ENCODE measurements around the gene CIB2. TPM values are rescaled to one million over a fixed set of nuclear protein-coding genes. Genes with fewer than 3 reads are reported as not detected.
A peak's percentile ranks its signal among the peaks of the same experiment; 100 is the strongest.

Gene CIB2
- total and polyA plus RNA-seq, 3 donors from 2014 or later = 24.9 to 43.6 (median 34.3) TPM

DNA sequence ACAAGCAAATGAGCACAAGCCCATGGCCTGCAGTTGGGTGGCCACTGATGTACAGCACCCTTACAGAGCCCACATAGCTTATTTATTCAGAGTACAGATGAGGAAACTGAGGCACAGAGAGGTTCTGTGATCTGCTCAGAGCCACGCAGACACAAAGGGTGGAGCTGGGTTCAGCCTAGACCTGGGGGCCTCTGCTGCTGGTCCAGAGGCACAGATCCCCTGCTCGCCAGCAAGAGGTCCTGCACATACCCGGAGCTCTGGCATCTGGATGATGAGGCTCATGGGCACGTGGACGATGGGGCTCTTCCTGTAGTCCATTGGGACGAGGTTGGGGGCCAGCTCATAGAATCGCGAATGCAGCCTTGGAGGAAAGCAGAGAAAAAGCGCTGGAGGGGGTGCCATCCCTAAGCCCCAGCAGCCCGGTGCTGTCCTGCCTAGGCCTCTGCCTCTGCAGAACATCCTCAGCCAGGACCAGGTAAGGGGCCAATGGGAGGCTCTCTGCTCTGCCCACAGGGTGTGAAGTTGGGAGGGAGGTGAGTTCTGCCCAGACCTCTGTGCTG is 20.2 kb downstream of the CIB2 start:
- Histone ChIP-seq H3K27ac (no peak overlapping the region), H3K4me3 (no peak overlapping the region), H3K4me1 (no peaks in the 10 kb centered on the region), H3K36me3 (ENCODE audit: low read depth, missing control alignments) (no peaks in the 10 kb centered on the region), H3K9me3 (no peaks in the 10 kb centered on the region), H3K27me3 (no peaks in the 10 kb centered on the region)
- TF ChIP-seq POLR2A (IDR thresholded peaks at IDR 0.05) = no peak
- TF ChIP-seq CTCF (IDR thresholded peaks at IDR 0.05) = no peak
- intact Hi-C loops (cut with DNase I; ENCODE audit: low total_unique reads) = loop anchor here (5.0 kb wide), 1 partner anchor 131 kb away; no protein-coding TSS in a partner anchor
- no peak for DNase-seq
- WGBS, 2 donors = 93% methylated on average over 10 of the region's 10 CpGs

GRCh38 chr15:78110096-78110495 is 21.1 kb downstream of the CIB2 start:
- no peaks in the 10 kb centered on the region for H3K4me1 ChIP-seq
- no peaks in the 10 kb centered on the region for H3K36me3 ChIP-seq (ENCODE audit: low read depth, missing control alignments)
- H3K27me3 ChIP-seq = no peaks in the 10 kb centered on the region
- WGBS, 2 donors = 86 to 89% methylated on average over 4 to 6 of the region's 6 CpGs
- no peaks in the 10 kb centered on the region for H3K9me3 ChIP-seq
- DNase-seq = no peak
- TF ChIP-seq POLR2A (IDR thresholded peaks at IDR 0.05) = no peak
- TF ChIP-seq CTCF (IDR thresholded peaks at IDR 0.05) = no peak
- intact Hi-C loops (cut with DNase I; ENCODE audit: low total_unique reads) = loop anchor here (5.0 kb wide), 1 partner anchor 132 kb away; no protein-coding TSS in a partner anchor
- H3K27ac ChIP-seq = no peak overlapping the region
- H3K4me3 ChIP-seq = no peak overlapping the region

- intact Hi-C loops (cut with DNase I; ENCODE audit: low total_unique reads) = loop anchor here (5.0 kb wide), 1 partner anchor 142 kb away; no protein-coding TSS in a partner anchor
- DNase-seq = no peak
- WGBS, 2 donors = 94 to 95% methylated on average over 12 of the region's 12 CpGs
Observed at GRCh38 chr15:78109156-78109555, 22.1 kb downstream of the CIB2 start.

GRCh38 chr15:78108300-78109084 is 22.8 kb downstream of the CIB2 start:
- TF ChIP-seq CTCF (IDR thresholded peaks at IDR 0.05) = peak; percentile 87 to 95 (median 93)
- no peak for TF ChIP-seq POLR2A (IDR thresholded peaks at IDR 0.05)
- DNase-seq = peak; percentile 86
- Histone ChIP-seq H3K27ac (no peak overlapping the region), H3K4me1 (no peaks in the 10 kb centered on the region), H3K9me3 (no peaks in the 10 kb centered on the region), H3K4me3 (no peak overlapping the region), H3K27me3 (no peaks in the 10 kb centered on the region), H3K36me3 (ENCODE audit: low read depth, missing control alignments) (no peaks in the 10 kb centered on the region)
- intact Hi-C loops (cut with DNase I; ENCODE audit: low total_unique reads) = loop anchor here (5.0 kb wide), 1 partner anchor 141 kb away; no protein-coding TSS in a partner anchor
- 52 to 70% methylated on average over 7 to 11 of the region's 11 CpGs for WGBS, 2 donors

More at GRCh38 chr15:78109156-78109555, 22.1 kb downstream of the CIB2 start:
- Histone ChIP-seq H3K27ac (no peak overlapping the region), H3K4me1 (no peaks in the 10 kb centered on the region), H3K9me3 (no peaks in the 10 kb centered on the region), H3K27me3 (no peaks in the 10 kb centered on the region), H3K36me3 (ENCODE audit: low read depth, missing control alignments) (no peaks in the 10 kb centered on the region), H3K4me3 (no peak overlapping the region)
- TF ChIP-seq CTCF (IDR thresholded peaks at IDR 0.05) (no peak), POLR2A (IDR thresholded peaks at IDR 0.05) (no peak)
